Tibial nerve (tissue), 4 donors: Measurements from ENCODE around the gene LINGO4.

ENCODE experiments used
- CTCF ChIP-seq, 5 experiments: fragments of 200-600 bp in 3 of 5; fragments of 450-650 bp in 2 of 5; sonication (generic) in 3 of 5; IDR thresholded peaks; one replicate each; pipeline ENCODE4 v1.5.1; 2016 to 2019; ENCODE audit warnings: antibody characterized with exemption in 5 of 5, mild to moderate bottlenecking in 3 of 5, moderate library complexity in 2 of 5
- EP300 ChIP-seq, 2 donors: sonication (generic); formaldehyde crosslinking; IDR thresholded peaks; one replicate each; pipeline ENCODE4 v1.6.1; 2017; ENCODE audit warnings: antibody characterized with exemption in 2 of 2, mild to moderate bottlenecking in 1 of 2
- POLR2A ChIP-seq, 2 donors: fragments of 450-650 bp; IDR thresholded peaks; one replicate each; pipeline ENCODE4 v1.6.1; 2017; ENCODE audit warnings: antibody characterized with exemption in 2 of 2, mild to moderate bottlenecking in 2 of 2, moderate library complexity in 2 of 2

- TF ChIP-seq CTCF (IDR thresholded peaks at IDR 0.05): no peak
- no peak for TF ChIP-seq POLR2A (IDR thresholded peaks at IDR 0.05)
- no peak for TF ChIP-seq EP300 (IDR thresholded peaks at IDR 0.05)
These were observed 5.8 kb downstream of the LINGO4 start for GRCh38 chr1:151799179-151800022.
